Endothelial cell of umbilical vein (primary cell): ENCODE measurements around the gene DDOST.

Experiments used
- CTCF ChIP-seq, 2 donors: IDR thresholded peaks; 1 replicate in 1 of 2; 2 replicates in 1 of 2; pipeline ENCODE4 v1.5.1; 2011; ENCODE audit warnings: low read length in 2 of 2, mild to moderate bottlenecking in 2 of 2, moderate library complexity in 2 of 2, control low read depth in 1 of 2, inconsistent platforms in 1 of 2, low read depth in 1 of 2; ENCODE audit not compliant: insufficient read depth in 1 of 2; ENCODE audit errors: extremely low read depth in 1 of 2
- EZH2 ChIP-seq: IDR thresholded peaks from 2 replicates; pipeline ENCODE4 v1.6.1; 2012; ENCODE audit warnings: borderline replicate concordance, low read depth, mild to moderate bottlenecking, moderate library complexity, low read length, inconsistent platforms; ENCODE audit not compliant: severe bottlenecking
- POLR2A ChIP-seq: IDR thresholded peaks from 2 replicates; pipeline ENCODE4 v1.6.1; 2012; ENCODE audit warnings: low read depth, mild to moderate bottlenecking, control low read depth, low read length
- POLR2AphosphoS5 ChIP-seq: IDR thresholded peaks from 2 replicates; pipeline ENCODE4 v1.6.1; 2012; ENCODE audit warnings: low read depth, mild to moderate bottlenecking, control low read depth, low read length, moderate library complexity; ENCODE audit not compliant: insufficient read depth
- TF ChIP-seq, protein P1 (sequence below): IDR thresholded peaks from 2 replicates; pipeline ENCODE4 v1.6.1; 2011; ENCODE audit not compliant: insufficient read depth, insufficient read length

GRCh38 chr1:20670936-20671335 lies 9.8 kb upstream of the DDOST start:
- no peak for TF ChIP-seq POLR2A
- TF ChIP-seq CTCF (IDR thresholded peaks at IDR 0.05; ENCODE audit: extremely low read depth in 1 of 2, insufficient read depth in 1 of 2, low read depth in 1 of 2, low read length in 2 of 2) = no peak
- TF ChIP-seq, protein P1, sequence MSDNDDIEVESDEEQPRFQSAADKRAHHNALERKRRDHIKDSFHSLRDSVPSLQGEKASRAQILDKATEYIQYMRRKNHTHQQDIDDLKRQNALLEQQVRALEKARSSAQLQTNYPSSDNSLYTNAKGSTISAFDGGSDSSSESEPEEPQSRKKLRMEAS = no peak
- no peak for TF ChIP-seq POLR2AphosphoS5
- TF ChIP-seq EZH2 = no peak
